ENCODE results near the gene CASK. TPM values are rescaled to one million over a fixed set of nuclear protein-coding genes. Genes with fewer than 3 reads are reported as not detected.

The CASK gene
- total RNA-seq, 1 donor from 2014 or later: 43.0 TPM

DNA sequence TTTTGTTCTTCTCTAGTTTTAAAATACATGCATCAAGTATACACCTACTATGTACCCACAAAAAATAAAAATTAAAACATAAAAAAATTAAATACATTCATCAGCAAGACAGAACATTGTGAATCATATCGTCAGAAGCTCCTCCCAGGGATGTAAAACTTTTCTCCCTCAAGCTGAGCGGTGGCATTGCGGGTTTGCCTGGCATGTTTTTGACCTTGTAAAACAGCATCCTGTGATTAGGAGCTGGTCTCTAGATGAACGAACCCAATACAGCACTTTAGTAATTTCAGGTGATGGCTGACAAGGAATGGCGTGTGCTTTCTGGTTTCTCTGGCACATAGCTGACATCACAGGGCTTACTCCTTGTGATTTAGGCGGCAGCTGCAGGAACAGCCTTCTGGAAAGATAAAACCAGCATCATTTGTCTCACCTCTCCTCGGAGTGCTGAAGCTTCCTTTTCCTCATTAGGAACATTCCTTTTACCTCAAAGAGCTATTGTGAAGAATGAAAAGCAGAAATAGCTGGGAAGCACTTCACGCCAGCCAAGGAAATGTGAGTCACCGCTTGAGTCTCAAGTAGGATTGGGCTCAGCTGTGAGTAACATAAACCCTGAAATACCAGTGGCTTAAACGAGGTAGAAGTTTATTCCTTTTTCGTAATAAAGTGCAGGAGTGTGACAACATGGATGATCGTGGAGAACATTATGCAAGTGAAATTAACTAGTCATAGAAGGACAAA, 431.9 kb downstream of the CASK start:
- Mint-ChIP-seq H3K27ac (ENCODE audit: unreplicated experiment) (no peak overlapping the region), H3K4me3 (ENCODE audit: unreplicated experiment) (peak overlapping the region; percentile 33), H3K36me3 (ENCODE audit: unreplicated experiment) (no peaks in the 10 kb centered on the region), H3K4me1 (ENCODE audit: unreplicated experiment) (peaks cover 6% of the 10 kb centered on the region), H3K27me3 (ENCODE audit: unreplicated experiment) (no peaks in the 10 kb centered on the region), H3K9me3 (ENCODE audit: unreplicated experiment) (peaks cover 11% of the 10 kb centered on the region)
- DNase-seq (ENCODE audit: extremely low spot score, unreplicated experiment): no peak
- TF ChIP-seq, protein P1, sequence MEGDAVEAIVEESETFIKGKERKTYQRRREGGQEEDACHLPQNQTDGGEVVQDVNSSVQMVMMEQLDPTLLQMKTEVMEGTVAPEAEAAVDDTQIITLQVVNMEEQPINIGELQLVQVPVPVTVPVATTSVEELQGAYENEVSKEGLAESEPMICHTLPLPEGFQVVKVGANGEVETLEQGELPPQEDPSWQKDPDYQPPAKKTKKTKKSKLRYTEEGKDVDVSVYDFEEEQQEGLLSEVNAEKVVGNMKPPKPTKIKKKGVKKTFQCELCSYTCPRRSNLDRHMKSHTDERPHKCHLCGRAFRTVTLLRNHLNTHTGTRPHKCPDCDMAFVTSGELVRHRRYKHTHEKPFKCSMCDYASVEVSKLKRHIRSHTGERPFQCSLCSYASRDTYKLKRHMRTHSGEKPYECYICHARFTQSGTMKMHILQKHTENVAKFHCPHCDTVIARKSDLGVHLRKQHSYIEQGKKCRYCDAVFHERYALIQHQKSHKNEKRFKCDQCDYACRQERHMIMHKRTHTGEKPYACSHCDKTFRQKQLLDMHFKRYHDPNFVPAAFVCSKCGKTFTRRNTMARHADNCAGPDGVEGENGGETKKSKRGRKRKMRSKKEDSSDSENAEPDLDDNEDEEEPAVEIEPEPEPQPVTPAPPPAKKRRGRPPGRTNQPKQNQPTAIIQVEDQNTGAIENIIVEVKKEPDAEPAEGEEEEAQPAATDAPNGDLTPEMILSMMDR (IDR thresholded peaks at IDR 0.05): no peak

DNA sequence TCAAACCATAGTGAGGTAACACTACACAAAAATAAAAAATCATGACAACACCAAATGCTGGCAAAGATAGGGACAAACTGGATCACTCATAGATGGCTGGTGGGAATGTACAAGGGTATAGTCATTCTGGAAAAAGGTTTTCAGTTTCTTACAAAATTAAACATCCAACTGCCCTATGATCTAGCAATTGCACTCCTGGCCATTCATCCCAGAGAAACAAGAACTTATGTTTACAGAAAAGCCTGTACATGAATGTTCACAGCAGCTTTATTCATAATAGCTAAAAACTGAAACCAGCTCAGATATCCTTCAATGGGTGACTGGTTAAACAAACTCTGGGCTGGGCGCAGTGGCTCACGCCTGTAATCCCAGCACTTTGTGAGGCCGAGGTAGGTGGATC, 432.9 kb downstream of the CASK start:
- Mint-ChIP-seq H3K9me3 (ENCODE audit: unreplicated experiment) (peaks cover 7% of the 10 kb centered on the region), H3K27ac (ENCODE audit: unreplicated experiment) (no peak overlapping the region), H3K4me1 (ENCODE audit: unreplicated experiment) (peaks cover 6% of the 10 kb centered on the region), H3K27me3 (ENCODE audit: unreplicated experiment) (no peaks in the 10 kb centered on the region), H3K36me3 (ENCODE audit: unreplicated experiment) (no peaks in the 10 kb centered on the region), H3K4me3 (ENCODE audit: unreplicated experiment) (no peak overlapping the region)
- TF ChIP-seq, protein P1 (IDR thresholded peaks at IDR 0.05): no peak
- DNase-seq (ENCODE audit: extremely low spot score, unreplicated experiment): no peak

DNA sequence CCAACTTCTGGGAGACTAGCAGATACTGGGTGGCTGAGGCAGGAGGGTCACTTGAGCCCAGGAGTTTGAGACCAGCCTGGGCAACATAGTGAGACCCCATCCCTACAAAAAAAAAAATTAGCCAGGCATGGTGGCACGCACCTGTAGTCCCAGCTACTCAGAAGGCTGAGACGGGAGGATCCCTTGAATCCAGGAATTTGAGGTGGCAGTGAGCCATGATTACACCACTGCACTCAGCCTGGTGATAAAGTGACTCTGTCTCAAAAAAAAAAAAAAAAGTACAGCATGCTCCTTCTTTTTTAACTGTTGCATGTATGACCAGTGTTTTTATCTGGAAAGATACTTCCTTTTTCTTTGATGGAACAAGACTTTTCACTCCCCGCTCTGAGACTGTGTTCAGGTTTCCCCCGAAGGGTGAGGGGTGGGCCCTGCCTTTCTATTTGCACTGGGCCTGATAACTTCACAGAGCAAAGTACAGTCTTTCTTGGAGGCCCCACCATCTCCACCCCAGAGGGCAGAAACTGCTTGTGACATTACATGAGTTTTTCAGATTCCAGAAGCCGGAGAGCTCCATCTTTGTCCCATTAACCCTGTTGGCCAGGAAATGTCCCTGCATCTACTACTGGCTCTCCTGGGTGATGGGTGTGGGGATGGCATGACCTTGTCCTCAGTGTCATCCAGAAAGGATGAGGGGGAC, 441.1 kb downstream of the CASK start:
- TF ChIP-seq, protein P1 (IDR thresholded peaks at IDR 0.05): no peak
- Mint-ChIP-seq H3K4me1 (ENCODE audit: unreplicated experiment) (no peaks in the 10 kb centered on the region), H3K27ac (ENCODE audit: unreplicated experiment) (no peak overlapping the region), H3K9me3 (ENCODE audit: unreplicated experiment) (peaks cover 2% of the 10 kb centered on the region), H3K4me3 (ENCODE audit: unreplicated experiment) (no peak overlapping the region), H3K36me3 (ENCODE audit: unreplicated experiment) (no peaks in the 10 kb centered on the region), H3K27me3 (ENCODE audit: unreplicated experiment) (no peaks in the 10 kb centered on the region)
- DNase-seq (ENCODE audit: extremely low spot score, unreplicated experiment): no peak

DNA sequence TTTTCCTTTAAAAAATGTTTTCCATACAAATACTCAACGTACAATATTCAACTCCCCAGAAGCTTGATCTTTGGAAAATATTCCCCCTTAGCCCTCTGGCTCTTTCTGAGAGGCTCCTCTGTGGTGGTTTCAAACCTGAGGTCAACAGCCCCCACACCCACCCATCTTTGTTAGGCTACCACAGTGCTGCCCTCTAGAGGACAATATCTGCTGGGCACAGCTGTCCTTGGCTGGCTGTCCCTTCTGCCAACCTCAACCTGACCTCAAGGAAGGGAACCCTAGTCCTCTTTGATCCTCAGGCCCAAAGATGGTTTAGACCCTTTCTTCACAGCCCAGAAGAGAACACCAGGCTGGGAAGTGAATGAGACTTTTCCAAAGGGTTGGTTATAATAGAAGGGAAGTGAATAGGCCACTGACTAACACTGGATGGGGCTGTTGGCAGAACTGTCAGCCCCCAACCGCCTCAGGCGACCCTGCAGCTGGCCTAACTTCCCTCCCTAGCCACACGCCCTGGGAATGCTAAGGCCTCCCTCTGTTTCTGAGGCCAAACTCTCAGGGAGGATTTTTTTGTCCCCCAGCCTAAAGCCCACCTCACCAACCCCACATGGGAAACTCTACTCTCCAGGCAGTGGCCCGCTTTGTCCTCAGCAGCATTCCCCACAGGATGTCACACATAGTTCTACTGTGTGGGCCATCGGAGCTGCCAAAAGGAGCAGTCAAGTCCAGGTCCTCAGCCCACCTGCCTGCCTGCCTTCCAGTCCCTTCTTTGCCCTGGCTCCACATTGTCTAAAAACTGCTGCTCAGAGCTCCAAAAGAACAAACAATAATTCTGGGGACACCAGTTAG, 441.9 kb downstream of the CASK start:
- DNase-seq (ENCODE audit: extremely low spot score, unreplicated experiment): no peak
- Mint-ChIP-seq H3K27ac (ENCODE audit: unreplicated experiment) (no peak overlapping the region), H3K27me3 (ENCODE audit: unreplicated experiment) (no peaks in the 10 kb centered on the region), H3K4me3 (ENCODE audit: unreplicated experiment) (no peak overlapping the region), H3K9me3 (ENCODE audit: unreplicated experiment) (no peaks in the 10 kb centered on the region), H3K36me3 (ENCODE audit: unreplicated experiment) (no peaks in the 10 kb centered on the region), H3K4me1 (ENCODE audit: unreplicated experiment) (no peaks in the 10 kb centered on the region)
- TF ChIP-seq, protein P1 (IDR thresholded peaks at IDR 0.05): peak; percentile 34
